Measurements from ENCODE around the gene MAB21L4. TPM values are rescaled to one million over a fixed set of nuclear protein-coding genes. Genes with fewer than 3 reads are reported as not detected.

MAB21L4 gene
- total and polyA plus RNA-seq, 2 donors from 2014 or later, result 6.1 to 28.5 TPM

DNA sequence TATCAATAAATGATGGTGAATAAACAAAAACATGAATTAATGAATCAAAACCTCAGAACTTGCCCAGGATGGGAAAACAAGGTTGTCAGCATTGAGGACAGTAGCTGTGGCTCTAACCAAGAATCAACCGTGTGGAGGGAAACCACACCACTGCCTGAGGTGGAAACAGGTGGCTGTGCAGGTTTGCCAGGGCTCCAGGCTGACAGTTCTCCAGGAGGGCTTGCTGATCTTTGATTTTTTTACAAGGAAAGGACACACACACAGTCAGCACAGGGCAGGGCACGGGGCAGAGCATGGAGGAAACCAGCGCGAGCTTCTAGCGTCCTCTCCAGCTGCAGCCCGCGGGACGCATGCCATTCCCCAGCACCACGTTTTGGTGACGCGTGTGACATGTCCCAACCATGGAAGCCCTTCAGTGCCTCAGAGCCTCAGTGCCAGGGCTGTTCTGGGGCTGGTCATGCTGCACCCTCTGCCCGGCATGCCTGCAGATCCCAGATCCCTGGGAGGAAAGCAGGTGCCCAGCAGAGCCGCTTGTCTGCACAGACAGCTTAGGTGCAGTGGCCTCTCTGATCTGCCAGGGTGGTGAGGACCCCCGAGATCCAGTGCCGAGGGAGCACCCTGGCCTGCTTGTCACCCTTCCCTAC lies 43.2 kb downstream of the MAB21L4 start:
- H3K9ac ChIP-seq (ENCODE audit: low read length in 3 of 3), result no peak overlapping the region
- DNase-seq, result no peak
- H3K9me3 ChIP-seq (ENCODE audit: control insufficient read depth in 2 of 3, insufficient read depth in 1 of 3, low read length in 3 of 3), result peaks cover 0 to 7% (median 0%) of the 10 kb centered on the region in 3 donors
- no peaks in the 10 kb centered on the region for H3K36me3 ChIP-seq (ENCODE audit: control insufficient read depth in 2 of 3, insufficient read depth in 3 of 3, low read length in 3 of 3)
- H3K27me3 ChIP-seq (ENCODE audit: control insufficient read depth, insufficient read depth, low read length), result no peaks in the 10 kb centered on the region
- TF ChIP-seq, protein P1, sequence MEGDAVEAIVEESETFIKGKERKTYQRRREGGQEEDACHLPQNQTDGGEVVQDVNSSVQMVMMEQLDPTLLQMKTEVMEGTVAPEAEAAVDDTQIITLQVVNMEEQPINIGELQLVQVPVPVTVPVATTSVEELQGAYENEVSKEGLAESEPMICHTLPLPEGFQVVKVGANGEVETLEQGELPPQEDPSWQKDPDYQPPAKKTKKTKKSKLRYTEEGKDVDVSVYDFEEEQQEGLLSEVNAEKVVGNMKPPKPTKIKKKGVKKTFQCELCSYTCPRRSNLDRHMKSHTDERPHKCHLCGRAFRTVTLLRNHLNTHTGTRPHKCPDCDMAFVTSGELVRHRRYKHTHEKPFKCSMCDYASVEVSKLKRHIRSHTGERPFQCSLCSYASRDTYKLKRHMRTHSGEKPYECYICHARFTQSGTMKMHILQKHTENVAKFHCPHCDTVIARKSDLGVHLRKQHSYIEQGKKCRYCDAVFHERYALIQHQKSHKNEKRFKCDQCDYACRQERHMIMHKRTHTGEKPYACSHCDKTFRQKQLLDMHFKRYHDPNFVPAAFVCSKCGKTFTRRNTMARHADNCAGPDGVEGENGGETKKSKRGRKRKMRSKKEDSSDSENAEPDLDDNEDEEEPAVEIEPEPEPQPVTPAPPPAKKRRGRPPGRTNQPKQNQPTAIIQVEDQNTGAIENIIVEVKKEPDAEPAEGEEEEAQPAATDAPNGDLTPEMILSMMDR (IDR thresholded peaks at IDR 0.05; ENCODE audit: borderline replicate concordance, extremely low read depth, insufficient read depth), result no peak
- FAIRE-seq, result no peak
- no peak overlapping the region for H3K27ac ChIP-seq (ENCODE audit: low read depth in 2 of 2, low read length in 2 of 2)
- H3K4me1 ChIP-seq (ENCODE audit: control insufficient read depth in 2 of 3, insufficient read depth in 2 of 3, low read depth in 1 of 3, low read length in 3 of 3), result peaks cover 0 to 11% (median 0%) of the 10 kb centered on the region in 3 donors
- intact Hi-C loops (cut with DNase I), result loop anchor here (5.0 to 10.0 kb wide), 2 partner anchors 212 to 365 kb away; no protein-coding TSS in a partner anchor
- no peak overlapping the region for H3K4me3 ChIP-seq (ENCODE audit: low read length in 3 of 3)

DNA sequence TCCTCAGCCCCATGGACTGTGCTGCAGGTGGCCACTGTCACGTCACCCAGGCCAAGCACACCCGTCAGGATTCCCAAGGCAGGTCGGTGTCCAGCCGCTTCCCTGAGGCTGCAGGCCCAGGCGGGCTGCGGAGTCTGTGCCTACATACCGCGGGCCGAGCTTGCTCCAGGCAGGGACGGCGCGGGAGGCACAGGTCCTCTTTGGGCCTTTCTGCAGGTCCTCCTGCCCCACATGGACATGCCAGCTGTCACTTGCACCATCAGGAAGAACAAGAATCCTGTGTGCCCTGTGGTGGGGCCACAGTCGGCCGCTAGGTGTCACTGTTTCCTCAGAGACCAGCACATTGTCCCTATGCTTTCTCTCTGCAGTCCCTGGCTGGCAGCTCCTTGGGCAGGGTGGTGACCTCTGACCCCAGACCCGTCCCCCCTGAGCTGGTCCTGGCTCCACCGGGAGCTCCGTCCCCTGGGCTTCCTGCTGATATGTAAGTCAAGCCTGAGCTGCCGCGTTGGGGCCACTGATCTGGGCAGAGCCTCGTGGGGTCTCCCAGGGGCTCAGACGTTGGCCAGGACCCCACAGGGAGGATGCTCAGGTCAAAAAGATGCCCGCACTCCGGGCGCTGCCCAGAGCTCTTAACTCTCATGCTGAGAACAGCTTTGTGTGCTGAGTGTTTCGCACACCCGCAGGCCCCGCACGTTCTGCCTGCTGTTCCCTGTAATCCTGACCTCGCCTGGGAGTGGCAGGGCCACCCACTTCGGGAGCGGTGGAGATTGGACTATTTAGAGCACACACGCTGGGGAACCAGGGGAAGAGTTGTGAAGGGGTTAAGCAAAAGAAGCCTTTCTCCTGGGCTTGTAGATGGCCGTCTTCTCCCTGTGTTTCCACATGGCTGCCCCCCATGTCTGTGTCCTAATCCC lies 44.6 kb downstream of the MAB21L4 start:
- Histone ChIP-seq H3K27ac (ENCODE audit: low read depth in 2 of 2, low read length in 2 of 2) (no peak overlapping the region), H3K27me3 (ENCODE audit: control insufficient read depth, insufficient read depth, low read length) (no peaks in the 10 kb centered on the region), H3K9me3 (ENCODE audit: control insufficient read depth in 2 of 3, insufficient read depth in 1 of 3, low read length in 3 of 3) (peaks cover 0 to 7% (median 0%) of the 10 kb centered on the region in 3 donors), H3K36me3 (ENCODE audit: control insufficient read depth in 2 of 3, insufficient read depth in 3 of 3, low read length in 3 of 3) (no peaks in the 10 kb centered on the region), H3K4me1 (ENCODE audit: control insufficient read depth in 2 of 3, insufficient read depth in 2 of 3, low read depth in 1 of 3, low read length in 3 of 3) (peaks cover 0 to 3% (median 0%) of the 10 kb centered on the region in 3 donors), H3K4me3 (ENCODE audit: low read length in 3 of 3) (no peak overlapping the region), H3K9ac (ENCODE audit: low read length in 3 of 3) (no peak overlapping the region)
- DNase-seq, result peak; percentile 82 to 93 (median 88)
- TF ChIP-seq, protein P1 (IDR thresholded peaks at IDR 0.05; ENCODE audit: borderline replicate concordance, extremely low read depth, insufficient read depth), result peak; percentile 94
- intact Hi-C loops (cut with DNase I), result loop anchor here (5.0 to 10.0 kb wide), 2 partner anchors 213 to 366 kb away; no protein-coding TSS in a partner anchor
- FAIRE-seq, result no peak

DNA sequence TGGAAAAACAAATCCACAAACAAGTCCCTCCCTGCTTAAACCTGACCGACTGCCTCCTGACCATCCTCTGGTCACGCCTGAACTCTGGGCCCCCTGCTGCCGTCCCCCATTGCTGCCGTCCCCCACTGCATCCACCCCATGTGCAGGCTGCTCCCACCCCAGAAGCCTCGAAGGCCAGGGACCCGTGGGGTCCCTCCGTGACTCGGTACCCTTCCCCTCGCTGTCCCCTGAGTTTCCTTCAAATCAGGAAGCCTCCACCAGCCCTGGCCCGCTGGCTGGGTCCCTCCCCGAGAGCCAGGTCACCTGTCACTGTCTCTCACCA lies 45.2 kb downstream of the MAB21L4 start:
- peak in 1 of 5 donors; percentile 67 for DNase-seq
- intact Hi-C loops (cut with DNase I), result loop anchor here (5.0 to 10.0 kb wide), 2 partner anchors 214 to 367 kb away; no protein-coding TSS in a partner anchor

More for the DNA sequence above, 45.2 kb downstream of the MAB21L4 start:
- Histone ChIP-seq H3K9me3 (ENCODE audit: control insufficient read depth in 2 of 3, insufficient read depth in 1 of 3, low read length in 3 of 3) (peaks cover 0 to 7% (median 0%) of the 10 kb centered on the region in 3 donors), H3K9ac (ENCODE audit: low read length in 3 of 3) (no peak overlapping the region), H3K27ac (ENCODE audit: low read depth in 2 of 2, low read length in 2 of 2) (no peak overlapping the region), H3K4me1 (ENCODE audit: control insufficient read depth in 2 of 3, insufficient read depth in 2 of 3, low read depth in 1 of 3, low read length in 3 of 3) (peaks cover 0 to 3% (median 0%) of the 10 kb centered on the region in 3 donors), H3K27me3 (ENCODE audit: control insufficient read depth, insufficient read depth, low read length) (no peaks in the 10 kb centered on the region), H3K4me3 (ENCODE audit: low read length in 3 of 3) (no peak overlapping the region), H3K36me3 (ENCODE audit: control insufficient read depth in 2 of 3, insufficient read depth in 3 of 3, low read length in 3 of 3) (no peaks in the 10 kb centered on the region)
- TF ChIP-seq, protein P1 (IDR thresholded peaks at IDR 0.05; ENCODE audit: borderline replicate concordance, extremely low read depth, insufficient read depth), result no peak
- FAIRE-seq, result no peak

All from kidney (tissue), 14 donors.